K562 treated with DMSO at 1 percent for 12 hours (cell line): ENCODE data around the gene PIK3C2B. TPM values are rescaled to one million over a fixed set of nuclear protein-coding genes. Genes with fewer than 3 reads are reported as not detected.

Experiments
- total RNA-seq: library from RNA; unstranded; fragments of 300-600 nt; gene quantifications from 2 replicates; pipeline ENCODE4 v1.2.3, GENCODE V29; 2022; ENCODE audit not compliant: insufficient read depth

The PIK3C2B gene
- total RNA-seq: 0.57 and 1.7 TPM in 2 replicates

GRCh38 chr1:204494281-204495077 is at the start of gene PIK3C2B:
TSS of gene PIK3C2B (minus strand) at chr1:204494805. CDS start at chr1:204469802, 25,003 bp downstream.

GRCh38 chr1:204516180-204516879 is 21.7 kb upstream of the PIK3C2B start, which contains the start of gene MDM4:
TSS of gene MDM4 (plus strand) at chr1:204516406. CDS start at chr1:204525519, 9,113 bp downstream.

Other genes with a start within 250 kb of the PIK3C2B start
- 0.24 and 0.58 TPM in 2 replicates for gene PLEKHA6, start 134.9 kb downstream of the PIK3C2B start, total RNA-seq
- gene PPP1R15B, start 83.0 kb downstream of the PIK3C2B start, total RNA-seq: 13.5 and 45.8 TPM in 2 replicates
- gene MDM4, start 21.6 kb upstream of the PIK3C2B start, total RNA-seq: 6.0 and 8.4 TPM in 2 replicates
- 0.57 TPM in 1 of 2 replicates, not detected in the other for gene LRRN2, start 190.9 kb upstream of the PIK3C2B start, total RNA-seq